HG03469 (cell line): Measurements from ENCODE around the gene CHD3.
"Not testable (repeated sequence)": the region's sequence is repeated elsewhere in the genome, so short reads cannot be mapped to it uniquely, and the experiment has no call there.

Experiments
- ATAC-seq: cut with Tn5 transposase; IDR thresholded peaks from one replicate; pipeline ENCODE4 v1.9.1; 2021; ENCODE audit warnings: mild to moderate bottlenecking, moderate library complexity, moderate number of reproducible peaks; ENCODE audit not compliant: unreplicated experiment

CHD3 gene

GRCh38 chr17:7930841-7931631, 42.4 kb downstream of the CHD3 start:
- no peak for ATAC-seq

GRCh38 chr17:7931709-7932482, 43.3 kb downstream of the CHD3 start, which contains the start of the genes CNTROB and TRAPPC1:
CNTROB (plus strand) TSS chr17:7932206; CDS start chr17:7933080, 874 bp downstream.
TRAPPC1 (minus strand) TSS chr17:7931946; CDS start chr17:7931829, 117 bp downstream.
- ATAC-seq = peak; percentile 73

- ATAC-seq = no peak
Observed at GRCh38 chr17:7932483-7932891, 43.9 kb downstream of the CHD3 start.

- ATAC-seq = no peak
Observed at GRCh38 chr17:7932949-7933348, 44.4 kb downstream of the CHD3 start.

GRCh38 chr17:7935859-7936258, 47.3 kb downstream of the CHD3 start:
- ATAC-seq = no peak

- no peak for ATAC-seq
Observed at GRCh38 chr17:7940034-7940433, 51.4 kb downstream of the CHD3 start.

GRCh38 chr17:7940743-7941142, 52.2 kb downstream of the CHD3 start:
- ATAC-seq = no peak

GRCh38 chr17:7943291-7943690, 54.7 kb downstream of the CHD3 start:
- no peak for ATAC-seq

- ATAC-seq = no peak
Observed at GRCh38 chr17:7944326-7944725, 55.7 kb downstream of the CHD3 start.

- ATAC-seq = no peak
Observed at GRCh38 chr17:7945651-7946050, 57.1 kb downstream of the CHD3 start.

- ATAC-seq = no peak
Observed at GRCh38 chr17:7946441-7946840, 57.9 kb downstream of the CHD3 start.

GRCh38 chr17:7947651-7948050, 59.1 kb downstream of the CHD3 start:
- no peak for ATAC-seq

- ATAC-seq = no peak
Observed at GRCh38 chr17:7950578-7950977, 62.0 kb downstream of the CHD3 start.

- peak; percentile 69 for ATAC-seq
Observed at GRCh38 chr17:7951143-7951792, 62.7 kb downstream of the CHD3 start.

- not testable (repeated sequence) for ATAC-seq
Observed at GRCh38 chr17:7953266-7953665, 64.7 kb downstream of the CHD3 start.

- no peak for ATAC-seq
Observed at GRCh38 chr17:7955414-7956227, 67.0 kb downstream of the CHD3 start.

GRCh38 chr17:7956228-7956965, 67.8 kb downstream of the CHD3 start:
- no peak for ATAC-seq

- ATAC-seq = no peak
Observed at GRCh38 chr17:7959503-7960253, 71.1 kb downstream of the CHD3 start.

GRCh38 chr17:7961421-7961820, 72.8 kb downstream of the CHD3 start:
- no peak for ATAC-seq
